AG10803 (cell line): Measurements from ENCODE around the gene FAM13A.

Experiments used
- DNase-seq: peaks from one replicate; pipeline ENCODE4 v3.0.0; 2010; ENCODE audit warnings: low read depth
- H3K4me3 ChIP-seq: 2 replicates; pipeline ENCODE4 v1.5.1; 2011; ENCODE audit warnings: mild to moderate bottlenecking, low read length, control low read depth
- CTCF ChIP-seq: conservative IDR thresholded peaks from 2 replicates; pipeline ENCODE4 v1.5.1; 2011; ENCODE audit warnings: mild to moderate bottlenecking, low read length, control low read depth, inconsistent platforms

Gene FAM13A

GRCh38 chr4:88744609-88745008, 312.4 kb downstream of the FAM13A start:
- TF ChIP-seq CTCF: no peak
- H3K4me3 ChIP-seq: no peak overlapping the region
- DNase-seq: no peak

- H3K4me3 ChIP-seq: no peak overlapping the region
- DNase-seq: peak; percentile 80
- no peak for TF ChIP-seq CTCF
Measured at GRCh38 chr4:88743696-88744095, 313.3 kb downstream of the FAM13A start.

- no peak for DNase-seq
- no peak overlapping the region for H3K4me3 ChIP-seq
- no peak for TF ChIP-seq CTCF
Measured at GRCh38 chr4:88742561-88742960, 314.4 kb downstream of the FAM13A start.

GRCh38 chr4:88738180-88738579, 318.8 kb downstream of the FAM13A start:
- no peak for DNase-seq
- TF ChIP-seq CTCF: no peak

GRCh38 chr4:88737307-88737941, 319.6 kb downstream of the FAM13A start:
- no peak for TF ChIP-seq CTCF
- DNase-seq: no peak

More at GRCh38 chr4:88738180-88738579, 318.8 kb downstream of the FAM13A start:
- no peak overlapping the region for H3K4me3 ChIP-seq

GRCh38 chr4:88736264-88736663, 320.7 kb downstream of the FAM13A start:
- no peak overlapping the region for H3K4me3 ChIP-seq
- DNase-seq: no peak
- no peak for TF ChIP-seq CTCF

More at GRCh38 chr4:88737307-88737941, 319.6 kb downstream of the FAM13A start:
- no peak overlapping the region for H3K4me3 ChIP-seq

GRCh38 chr4:88735564-88735963, 321.4 kb downstream of the FAM13A start:
- TF ChIP-seq CTCF: no peak
- H3K4me3 ChIP-seq: no peak overlapping the region
- DNase-seq: peak; percentile 23
